HAP-1 (cell line): ENCODE results near the gene ASIC2.

Source experiments
- DNase-seq, 2 experiments: peaks; one replicate each; pipeline ENCODE4 v3.0.0-alpha.2; 2016 to 2020; ENCODE audit warnings: low spot score in 2 of 2
- H3K27me3 ChIP-seq: fragments of 250-450 bp; sonication (Bioruptor Pico); 2 replicates; pipeline ENCODE4 v1.5.1; 2020; ENCODE audit warnings: low read depth, mild to moderate bottlenecking, moderate library complexity
- H3K36me3 ChIP-seq: fragments of 250-450 bp; sonication (Bioruptor Pico); replicated peaks from 2 replicates; pipeline ENCODE4 v1.5.1; 2020; ENCODE audit warnings: mild to moderate bottlenecking
- H3K4me1 ChIP-seq: fragments of 250-450 bp; sonication (Bioruptor Pico); 2 replicates; pipeline ENCODE4 v1.5.1; 2020; ENCODE audit warnings: mild to moderate bottlenecking
- H3K4me3 ChIP-seq: fragments of 250-450 bp; sonication (Bioruptor Pico); 2 replicates; pipeline ENCODE4 v1.5.1; 2020; ENCODE audit warnings: mild to moderate bottlenecking, moderate library complexity
- H3K9me3 ChIP-seq: fragments of 250-450 bp; sonication (Bioruptor Pico); 2 replicates; pipeline ENCODE4 v1.5.1; 2020; ENCODE audit warnings: mild to moderate bottlenecking, moderate library complexity
- in situ Hi-C: fragments of 300-500 bp; cut with MboI; formaldehyde crosslinking; loops from 3 replicates; pipeline ENCODE4 v1.14.3; 2020; ENCODE audit warnings: low sequenced_read_pairs, inconsistent platforms, mixed read lengths

ASIC2 gene

GRCh38 chr17:33200587-33200986 lies 92.5 kb downstream of the ASIC2 start:
- Histone ChIP-seq H3K4me3 (no peak overlapping the region), H3K27me3 (no peaks in the 10 kb centered on the region), H3K4me1 (no peaks in the 10 kb centered on the region), H3K9me3 (no peaks in the 10 kb centered on the region), H3K36me3 (no peaks in the 10 kb centered on the region)
- in situ Hi-C loops = no loop called here
- DNase-seq = no peak

- H3K27me3 ChIP-seq = no peaks in the 10 kb centered on the region
- no peaks in the 10 kb centered on the region for H3K4me1 ChIP-seq
- no peaks in the 10 kb centered on the region for H3K9me3 ChIP-seq
- no peak for DNase-seq
- H3K4me3 ChIP-seq = no peak overlapping the region
- H3K36me3 ChIP-seq = no peaks in the 10 kb centered on the region
- in situ Hi-C loops = no loop called here
These were observed 93.3 kb downstream of the ASIC2 start for GRCh38 chr17:33199571-33200510.

GRCh38 chr17:33198954-33199353 lies 94.1 kb downstream of the ASIC2 start:
- no peaks in the 10 kb centered on the region for H3K9me3 ChIP-seq
- no peak overlapping the region for H3K4me3 ChIP-seq
- in situ Hi-C loops = no loop called here
- H3K27me3 ChIP-seq = no peaks in the 10 kb centered on the region
- DNase-seq = no peak
- no peaks in the 10 kb centered on the region for H3K36me3 ChIP-seq
- H3K4me1 ChIP-seq = no peaks in the 10 kb centered on the region

GRCh38 chr17:33197342-33197741 lies 95.8 kb downstream of the ASIC2 start:
- Histone ChIP-seq H3K9me3 (no peaks in the 10 kb centered on the region), H3K4me3 (no peak overlapping the region), H3K27me3 (no peaks in the 10 kb centered on the region), H3K4me1 (no peaks in the 10 kb centered on the region), H3K36me3 (no peaks in the 10 kb centered on the region)
- no peak for DNase-seq
- in situ Hi-C loops = no loop called here

- H3K27me3 ChIP-seq = no peaks in the 10 kb centered on the region
- no peak for DNase-seq
- H3K4me3 ChIP-seq = no peak overlapping the region
- no peaks in the 10 kb centered on the region for H3K9me3 ChIP-seq
- H3K36me3 ChIP-seq = no peaks in the 10 kb centered on the region
- H3K4me1 ChIP-seq = no peaks in the 10 kb centered on the region
- in situ Hi-C loops = no loop called here
These were observed 96.2 kb downstream of the ASIC2 start for GRCh38 chr17:33196883-33197282.

GRCh38 chr17:33192951-33193911 lies 99.9 kb downstream of the ASIC2 start:
- in situ Hi-C loops = no loop called here
- DNase-seq = no peak
- H3K4me3 ChIP-seq = no peak overlapping the region
- peaks cover 7% of the 10 kb centered on the region for H3K27me3 ChIP-seq
- no peaks in the 10 kb centered on the region for H3K36me3 ChIP-seq
- no peaks in the 10 kb centered on the region for H3K9me3 ChIP-seq
- H3K4me1 ChIP-seq = no peaks in the 10 kb centered on the region

GRCh38 chr17:33183487-33184026 lies 109.5 kb downstream of the ASIC2 start:
- no peaks in the 10 kb centered on the region for H3K36me3 ChIP-seq
- H3K27me3 ChIP-seq = peaks cover 4% of the 10 kb centered on the region; the same call in 1 of the 2 replicates
- in situ Hi-C loops = no loop called here
- no peak overlapping the region for H3K4me3 ChIP-seq
- no peaks in the 10 kb centered on the region for H3K9me3 ChIP-seq
- DNase-seq = no peak
- H3K4me1 ChIP-seq = no peaks in the 10 kb centered on the region

GRCh38 chr17:33179151-33179550 lies 113.9 kb downstream of the ASIC2 start:
- no peak overlapping the region for H3K4me3 ChIP-seq
- no peaks in the 10 kb centered on the region for H3K4me1 ChIP-seq
- no peaks in the 10 kb centered on the region for H3K9me3 ChIP-seq
- peaks cover 2% of the 10 kb centered on the region; the same call in 1 of the 2 replicates for H3K27me3 ChIP-seq
- DNase-seq = no peak
- in situ Hi-C loops = no loop called here
- H3K36me3 ChIP-seq = no peaks in the 10 kb centered on the region

GRCh38 chr17:33178681-33179080 lies 114.4 kb downstream of the ASIC2 start:
- H3K4me1 ChIP-seq = no peaks in the 10 kb centered on the region
- H3K4me3 ChIP-seq = no peak overlapping the region
- H3K36me3 ChIP-seq = no peaks in the 10 kb centered on the region
- H3K9me3 ChIP-seq = no peaks in the 10 kb centered on the region
- no peaks in the 10 kb centered on the region; the same call in 1 of the 2 replicates for H3K27me3 ChIP-seq
- in situ Hi-C loops = no loop called here
- no peak for DNase-seq

GRCh38 chr17:33175562-33175961 lies 117.5 kb downstream of the ASIC2 start:
- in situ Hi-C loops = no loop called here
- Histone ChIP-seq H3K27me3 (no peaks in the 10 kb centered on the region), H3K4me1 (no peaks in the 10 kb centered on the region), H3K4me3 (no peak overlapping the region), H3K9me3 (no peaks in the 10 kb centered on the region), H3K36me3 (no peaks in the 10 kb centered on the region)
- DNase-seq = no peak

- Histone ChIP-seq H3K4me1 (no peaks in the 10 kb centered on the region), H3K9me3 (no peaks in the 10 kb centered on the region), H3K4me3 (no peak overlapping the region), H3K27me3 (no peaks in the 10 kb centered on the region), H3K36me3 (no peaks in the 10 kb centered on the region)
- no peak for DNase-seq
- in situ Hi-C loops = no loop called here
These were observed 121.2 kb downstream of the ASIC2 start for GRCh38 chr17:33171931-33172330.

- no peaks in the 10 kb centered on the region for H3K4me1 ChIP-seq
- H3K9me3 ChIP-seq = no peaks in the 10 kb centered on the region
- no peak for DNase-seq
- no peaks in the 10 kb centered on the region for H3K27me3 ChIP-seq
- H3K36me3 ChIP-seq = no peaks in the 10 kb centered on the region
- no peak overlapping the region for H3K4me3 ChIP-seq
- in situ Hi-C loops = no loop called here
These were observed 123.4 kb downstream of the ASIC2 start for GRCh38 chr17:33169580-33170285.

- Histone ChIP-seq H3K27me3 (no peaks in the 10 kb centered on the region), H3K9me3 (no peaks in the 10 kb centered on the region), H3K4me1 (no peaks in the 10 kb centered on the region), H3K4me3 (no peak overlapping the region), H3K36me3 (no peaks in the 10 kb centered on the region)
- in situ Hi-C loops = no loop called here
- no peak for DNase-seq
These were observed 125.4 kb downstream of the ASIC2 start for GRCh38 chr17:33167736-33168135.
